Peyer's patch (tissue), 4 donors: ENCODE results near the gene SHC4. TPM values are rescaled to one million over a fixed set of nuclear protein-coding genes. Genes with fewer than 3 reads are reported as not detected.

Source experiments
- DNase-seq, 3 donors: peaks; one replicate each; pipeline ENCODE4 v3.0.0-alpha.2; 2017 to 2019
- H3K27ac ChIP-seq, 4 donors: fragments of 200-600 bp; sonication (generic); one replicate each; pipeline ENCODE4 v1.5.1; 2016 to 2019
- H3K27me3 ChIP-seq, 2 donors: fragments of 200-600 bp; sonication (generic); one replicate each; pipeline ENCODE4 v1.5.1; 2019
- H3K36me3 ChIP-seq, 3 donors: fragments of 200-600 bp; sonication (generic); one replicate each; pipeline ENCODE4 v1.5.1; 2016 to 2019
- H3K4me1 ChIP-seq, 4 donors: fragments of 200-600 bp; sonication (generic); one replicate each; pipeline ENCODE4 v1.5.1; 2016 to 2019
- H3K4me3 ChIP-seq, 4 donors: fragments of 200-600 bp; sonication (generic); 1 replicate in 3 of 4; 2 replicates in 1 of 4; pipeline ENCODE4 v1.5.1; 2016 to 2019; ENCODE audit warnings: mild to moderate bottlenecking in 1 of 4
- H3K9me3 ChIP-seq, 4 donors: fragments of 200-600 bp; sonication (generic); one replicate each; pipeline ENCODE4 v1.5.1; 2016 to 2019; ENCODE audit warnings: mild to moderate bottlenecking in 1 of 4
- CTCF ChIP-seq, 6 experiments: fragments of 450-650 bp in 4 of 6; fragments of 200-600 bp in 2 of 6; sonication (generic) in 1 of 6; IDR thresholded peaks; one replicate each; pipeline ENCODE4 v1.5.1; 2017 to 2019; ENCODE audit warnings: antibody characterized with exemption in 6 of 6, mild to moderate bottlenecking in 3 of 6, moderate library complexity in 1 of 6
- POLR2A ChIP-seq, 2 donors: fragments of 450-650 bp; IDR thresholded peaks; one replicate each; pipeline ENCODE4 v1.5.1; 2017; ENCODE audit warnings: antibody characterized with exemption in 2 of 2, mild to moderate bottlenecking in 2 of 2, moderate library complexity in 2 of 2
- total RNA-seq, 4 donors: library from RNA; depleted of rRNA; stranded (reverse); fragments of >200 nt; gene quantifications; one replicate each; pipeline ENCODE4 v1.1.0, GENCODE V29; 2016

The SHC4 gene
- total RNA-seq, 4 donors from 2014 or later = 0.66 TPM; not detected in 3

DNA sequence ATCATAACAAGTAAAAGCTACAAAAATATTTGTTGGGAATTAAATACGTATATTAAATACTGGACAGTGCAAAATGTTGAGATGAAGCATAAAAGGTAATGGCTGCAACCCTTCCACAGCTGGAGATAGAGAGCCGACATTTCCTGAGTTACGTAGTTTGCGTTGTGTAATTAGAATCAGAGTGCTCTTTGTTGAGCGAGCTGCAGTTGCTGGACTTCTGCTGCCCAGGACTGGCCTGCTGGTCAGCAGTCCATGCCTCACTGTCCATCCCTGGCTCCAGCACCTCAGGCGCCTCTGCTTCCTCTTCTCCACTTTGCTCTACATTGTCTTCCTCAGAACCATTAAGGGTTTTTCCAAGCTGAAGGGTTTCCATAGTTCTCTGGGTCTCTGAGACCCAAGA, 28.4 kb upstream of the SHC4 start:
- Histone ChIP-seq H3K4me1 (no peaks in the 10 kb centered on the region), H3K27ac (no peak overlapping the region), H3K36me3 (peaks cover 0 to 54% (median 0%) of the 10 kb centered on the region in 3 donors), H3K9me3 (no peaks in the 10 kb centered on the region), H3K4me3 (no peak overlapping the region), H3K27me3 (no peaks in the 10 kb centered on the region)
- TF ChIP-seq POLR2A (IDR thresholded peaks at IDR 0.05) (no peak), CTCF (IDR thresholded peaks at IDR 0.05) (no peak)
- DNase-seq = no peak

GRCh38 chr15:48989170-48989569, 25.5 kb upstream of the SHC4 start:
- DNase-seq = no peak
- no peak for TF ChIP-seq POLR2A (IDR thresholded peaks at IDR 0.05)
- no peak for TF ChIP-seq CTCF (IDR thresholded peaks at IDR 0.05)
- Histone ChIP-seq H3K4me3 (no peak overlapping the region), H3K9me3 (no peaks in the 10 kb centered on the region), H3K27me3 (no peaks in the 10 kb centered on the region), H3K4me1 (no peaks in the 10 kb centered on the region), H3K36me3 (peaks cover 0 to 27% (median 0%) of the 10 kb centered on the region in 3 donors), H3K27ac (no peak overlapping the region)

DNA sequence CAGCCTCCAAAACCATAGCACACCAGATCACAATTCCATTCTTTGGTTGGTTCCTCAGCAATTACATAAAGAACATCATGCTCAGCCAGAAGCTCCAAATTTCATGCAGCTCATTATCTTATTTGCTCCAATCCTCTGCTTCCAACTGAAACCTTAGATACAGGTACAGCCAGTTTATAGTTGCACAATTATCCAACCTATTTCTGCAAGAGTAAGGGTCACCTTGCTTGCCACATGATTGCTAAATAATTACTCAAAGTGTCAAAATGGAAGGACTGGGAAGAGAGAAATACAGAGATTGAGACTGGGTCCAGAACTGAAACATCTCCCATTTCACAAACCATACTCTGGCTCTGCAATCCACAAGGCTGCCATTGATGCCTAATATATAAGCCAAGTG, 23.4 kb upstream of the SHC4 start:
- no peak overlapping the region for H3K27ac ChIP-seq
- DNase-seq = no peak
- no peaks in the 10 kb centered on the region for H3K9me3 ChIP-seq
- no peaks in the 10 kb centered on the region for H3K27me3 ChIP-seq
- H3K4me3 ChIP-seq = no peak overlapping the region
- TF ChIP-seq CTCF (IDR thresholded peaks at IDR 0.05) (no peak), POLR2A (IDR thresholded peaks at IDR 0.05) (no peak)
- H3K36me3 ChIP-seq = peaks cover 0 to 16% (median 0%) of the 10 kb centered on the region in 3 donors
- no peaks in the 10 kb centered on the region for H3K4me1 ChIP-seq

DNA sequence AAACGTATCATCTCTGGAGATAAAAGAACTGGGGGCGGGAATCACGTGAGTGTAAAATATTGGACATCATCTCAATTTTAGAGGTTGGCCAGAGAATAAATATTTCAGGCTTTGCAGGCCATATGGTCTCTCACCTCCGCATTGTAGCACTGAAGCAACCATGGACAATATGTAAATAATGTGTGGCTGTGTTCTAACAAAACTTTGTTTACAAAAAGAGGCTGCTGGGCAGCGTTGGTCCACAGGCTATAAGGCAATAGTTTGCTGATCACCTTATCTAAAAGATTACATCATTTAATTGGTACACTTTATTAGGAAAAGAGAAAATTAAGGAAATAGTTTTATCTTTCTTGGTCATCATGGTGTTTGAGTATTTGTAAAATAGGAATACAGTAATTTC, 22.5 kb upstream of the SHC4 start:
- Histone ChIP-seq H3K4me1 (no peaks in the 10 kb centered on the region), H3K27me3 (no peaks in the 10 kb centered on the region), H3K27ac (no peak overlapping the region), H3K36me3 (peaks cover 0 to 7% (median 0%) of the 10 kb centered on the region in 3 donors), H3K4me3 (no peak overlapping the region), H3K9me3 (no peaks in the 10 kb centered on the region)
- DNase-seq = no peak
- TF ChIP-seq CTCF (IDR thresholded peaks at IDR 0.05) (no peak), POLR2A (IDR thresholded peaks at IDR 0.05) (no peak)

- no peaks in the 10 kb centered on the region for H3K9me3 ChIP-seq
- H3K4me3 ChIP-seq = no peak overlapping the region
- H3K4me1 ChIP-seq = no peaks in the 10 kb centered on the region
- TF ChIP-seq CTCF (IDR thresholded peaks at IDR 0.05) = no peak
- TF ChIP-seq POLR2A (IDR thresholded peaks at IDR 0.05) = no peak
- DNase-seq = no peak
- no peak overlapping the region for H3K27ac ChIP-seq
- peaks cover 0 to 4% (median 0%) of the 10 kb centered on the region in 3 donors for H3K36me3 ChIP-seq
- no peaks in the 10 kb centered on the region for H3K27me3 ChIP-seq
Measured at GRCh38 chr15:48985516-48985915, 21.8 kb upstream of the SHC4 start.

GRCh38 chr15:48984811-48985352, 21.2 kb upstream of the SHC4 start:
- no peak overlapping the region for H3K27ac ChIP-seq
- no peaks in the 10 kb centered on the region for H3K27me3 ChIP-seq
- no peak for DNase-seq
- TF ChIP-seq CTCF (IDR thresholded peaks at IDR 0.05) (no peak), POLR2A (IDR thresholded peaks at IDR 0.05) (no peak)
- H3K36me3 ChIP-seq = no peaks in the 10 kb centered on the region
- H3K4me1 ChIP-seq = no peaks in the 10 kb centered on the region
- H3K9me3 ChIP-seq = no peaks in the 10 kb centered on the region
- H3K4me3 ChIP-seq = no peak overlapping the region
